Tongue (tissue), 2 donors: ENCODE measurements around the gene CDH5. TPM values are rescaled to one million over a fixed set of nuclear protein-coding genes. Genes with fewer than 3 reads are reported as not detected.
A peak's percentile ranks its signal among the peaks of the same experiment; 100 is the strongest.

Source experiments
- DNase-seq: peaks from one replicate; pipeline ENCODE4 v3.0.0-alpha.2; 2015
- total RNA-seq: library from RNA; depleted of rRNA; stranded (reverse); fragments of >200 nt; gene quantifications from one replicate; pipeline ENCODE4 v1.2.3, GENCODE V29; 2014

CDH5 gene
- total RNA-seq, 1 donor from 2014 or later, result 67.7 TPM

GRCh38 chr16:66418165-66418962 is 51.9 kb downstream of the CDH5 start:
- DNase-seq, result no peak

- DNase-seq, result no peak
Observed at GRCh38 chr16:66419527-66419926, 53.0 kb downstream of the CDH5 start.

GRCh38 chr16:66420396-66420795 is 53.9 kb downstream of the CDH5 start:
- DNase-seq, result no peak

GRCh38 chr16:66421891-66422290 is 55.4 kb downstream of the CDH5 start:
- DNase-seq, result no peak

- DNase-seq, result no peak
Observed at GRCh38 chr16:66422366-66422765, 55.9 kb downstream of the CDH5 start.

- DNase-seq, result no peak
Observed at GRCh38 chr16:66423177-66423576, 56.7 kb downstream of the CDH5 start.

GRCh38 chr16:66425651-66426050 is 59.2 kb downstream of the CDH5 start:
- DNase-seq, result no peak

GRCh38 chr16:66426112-66427035 is 59.9 kb downstream of the CDH5 start:
- DNase-seq, result peak; percentile 18

- peak; percentile 54 for DNase-seq
Observed at GRCh38 chr16:66427036-66427860, 60.8 kb downstream of the CDH5 start, which contains the start of gene BEAN1. BEAN1 (plus strand) TSS chr16:66427295; CDS start chr16:66437677, 10,382 bp downstream.

- no peak for DNase-seq
Observed at GRCh38 chr16:66427871-66428681, 61.6 kb downstream of the CDH5 start.

GRCh38 chr16:66428682-66429251 is 62.3 kb downstream of the CDH5 start:
- DNase-seq, result no peak

GRCh38 chr16:66429290-66429962 is 62.9 kb downstream of the CDH5 start:
- DNase-seq, result peak; percentile 5

GRCh38 chr16:66430214-66430613 is 63.7 kb downstream of the CDH5 start:
- DNase-seq, result no peak

GRCh38 chr16:66431760-66432159 is 65.3 kb downstream of the CDH5 start:
- DNase-seq, result no peak

GRCh38 chr16:66432429-66432828 is 65.9 kb downstream of the CDH5 start:
- no peak for DNase-seq

- DNase-seq, result no peak
Observed at GRCh38 chr16:66434619-66435430, 68.3 kb downstream of the CDH5 start.

- DNase-seq, result no peak
Observed at GRCh38 chr16:66435896-66436295, 69.4 kb downstream of the CDH5 start.

- DNase-seq, result no peak
Observed at GRCh38 chr16:66437391-66437945, 71.0 kb downstream of the CDH5 start.

GRCh38 chr16:66438536-66438935 is 72.0 kb downstream of the CDH5 start:
- DNase-seq, result no peak
